HepG2 (cell line): Measurements from ENCODE around the gene DNAJC7. TPM values are rescaled to one million over a fixed set of nuclear protein-coding genes. Genes with fewer than 3 reads are reported as not detected.

ENCODE experiments used
- BCLAF1 ChIP-seq: fragments of 450-650 bp; IDR thresholded peaks from 2 replicates; pipeline ENCODE4 v1.6.1; 2017; ENCODE audit warnings: mild to moderate bottlenecking
- CEBPG ChIP-seq: IDR thresholded peaks from 2 replicates; pipeline ENCODE4 v1.6.1; 2016
- FUBP1 ChIP-seq: sonication (generic); formaldehyde crosslinking; IDR thresholded peaks from 2 replicates; pipeline ENCODE4 v1.5.1; 2020; ENCODE audit warnings: missing genetic modification reagents, mild to moderate bottlenecking, borderline replicate concordance
- GZF1 ChIP-seq: sonication (generic); formaldehyde crosslinking; IDR thresholded peaks from 2 replicates; pipeline ENCODE4 v1.5.1; 2020; ENCODE audit warnings: mild to moderate bottlenecking, missing genetic modification reagents
- HOXA5 ChIP-seq: sonication (generic); formaldehyde crosslinking; IDR thresholded peaks from 2 replicates; pipeline ENCODE4 v1.4.0; 2020; ENCODE audit warnings: missing genetic modification reagents
- KLF6 ChIP-seq: IDR thresholded peaks from 2 replicates; pipeline ENCODE4 v1.8.0; 2016; ENCODE audit warnings: missing biosample characterization, missing genetic modification reagents
- NCOA5 ChIP-seq: sonication (generic); formaldehyde crosslinking; IDR thresholded peaks from 2 replicates; pipeline ENCODE4 v1.4.0; 2020; ENCODE audit warnings: missing genetic modification reagents
- SRF ChIP-seq: IDR thresholded peaks from 2 replicates; pipeline ENCODE4 v1.6.1; 2011; ENCODE audit warnings: mild to moderate bottlenecking, low read depth, low read length, moderate library complexity
- TFE3 ChIP-seq: IDR thresholded peaks from 2 replicates; pipeline ENCODE4 v1.6.1; 2016
- THAP9 ChIP-seq: sonication (generic); formaldehyde crosslinking; IDR thresholded peaks from 2 replicates; pipeline ENCODE4; 2020; ENCODE audit warnings: missing genetic modification reagents, mild to moderate bottlenecking, borderline replicate concordance
- ZHX2 ChIP-seq, 2 experiments: sonication (generic) in 1 of 2; formaldehyde crosslinking in 1 of 2; IDR thresholded peaks; 2 replicates each; pipeline versions ENCODE4 v1.6.1 to v1.9.0; 2014 to 2022; ENCODE audit warnings: antibody characterized with exemption in 1 of 2, borderline replicate concordance in 1 of 2, inconsistent platforms in 1 of 2, low read depth in 1 of 2, missing genetic modification reagents in 1 of 2
- polyA plus RNA-seq, 8 experiments: library from polyadenylated mRNA; depleted of rRNA in 3 of 8; stranded (reverse) in 7 of 8; unstranded in 1 of 8; fragments of >200 nt; fragmentation: Illumina TruSeq in 4 of 8; extraction: Trizol in 4 of 8; gene quantifications; 2 replicates each; pipeline versions ENCODE4 v1.2.1 to v1.2.3, GENCODE V29; 2011 to 2016; ENCODE audit warnings: low read depth in 4 of 8, missing spikeins in 1 of 8, mixed read lengths in 1 of 8; ENCODE audit not compliant: insufficient read depth in 1 of 8
- total RNA-seq, 5 experiments: library from RNA; depleted of rRNA; stranded (reverse); fragments of >200 nt; fragmentation: Illumina TruSeq; extraction: Trizol; gene quantifications; 2 replicates each; pipeline ENCODE4 v1.2.3, GENCODE V29; 2016; ENCODE audit warnings: low read depth in 1 of 5

Gene DNAJC7
- total and polyA plus RNA-seq, 2 of the 13 experiments (the other 11 are each of a cell fraction or from before 2014, with no cell fraction given), result 47.7 to 132 TPM

GRCh38 chr17:42027961-42028790 lies 10.9 kb upstream of the DNAJC7 start (continued):
- TF ChIP-seq THAP9 (CRISPR knock-in tag), result peak; percentile 77; the same call in 1 of the 2 replicates
- TF ChIP-seq HOXA5 (CRISPR knock-in tag), result peak; percentile 55; the same call in 1 of the 2 replicates
- 0 out of 2 replicates have a peak, but pooled peaks have one; percentile 35 for TF ChIP-seq ZHX2 (IDR thresholded peaks at IDR 0.05; ENCODE audit: low read depth)
- no peak for TF ChIP-seq ZHX2 (CRISPR knock-in tag; IDR thresholded peaks at IDR 0.05; ENCODE audit: borderline replicate concordance)
- TF ChIP-seq CEBPG, result 0 out of 2 replicates have a peak, but pooled peaks have one; percentile 13
- TF ChIP-seq NCOA5 (CRISPR knock-in tag), result no peak
- TF ChIP-seq KLF6 (CRISPR knock-in tag), result 0 out of 2 replicates have a peak, but pooled peaks have one; percentile 29
- no peak for TF ChIP-seq BCLAF1
- no peak for TF ChIP-seq FUBP1 (CRISPR knock-in tag)
- no peak for TF ChIP-seq SRF
- peak; percentile 36; the same call in 1 of the 2 replicates for TF ChIP-seq TFE3
- TF ChIP-seq GZF1 (CRISPR knock-in tag), result no peak
